Daoy (cell line): ENCODE results near the gene CCDC183. TPM values are rescaled to one million over a fixed set of nuclear protein-coding genes. Genes with fewer than 3 reads are reported as not detected.
"Not testable (repeated sequence)": the region's sequence is repeated elsewhere in the genome, so short reads cannot be mapped to it uniquely, and the experiment has no call there.

ENCODE experiments used
- DNase-seq: peaks from one replicate; pipeline ENCODE4 v3.0.0-alpha.2; 2015; ENCODE audit warnings: low read depth
- total RNA-seq: library from RNA; depleted of rRNA; stranded (reverse); fragments of >200 nt; shearing (Covaris generic); gene quantifications from 2 replicates; pipeline ENCODE4 v1.2.3, GENCODE V29; 2014

Gene CCDC183
- total RNA-seq, 1 experiment from 2014 or later = 0.23 TPM

DNA sequence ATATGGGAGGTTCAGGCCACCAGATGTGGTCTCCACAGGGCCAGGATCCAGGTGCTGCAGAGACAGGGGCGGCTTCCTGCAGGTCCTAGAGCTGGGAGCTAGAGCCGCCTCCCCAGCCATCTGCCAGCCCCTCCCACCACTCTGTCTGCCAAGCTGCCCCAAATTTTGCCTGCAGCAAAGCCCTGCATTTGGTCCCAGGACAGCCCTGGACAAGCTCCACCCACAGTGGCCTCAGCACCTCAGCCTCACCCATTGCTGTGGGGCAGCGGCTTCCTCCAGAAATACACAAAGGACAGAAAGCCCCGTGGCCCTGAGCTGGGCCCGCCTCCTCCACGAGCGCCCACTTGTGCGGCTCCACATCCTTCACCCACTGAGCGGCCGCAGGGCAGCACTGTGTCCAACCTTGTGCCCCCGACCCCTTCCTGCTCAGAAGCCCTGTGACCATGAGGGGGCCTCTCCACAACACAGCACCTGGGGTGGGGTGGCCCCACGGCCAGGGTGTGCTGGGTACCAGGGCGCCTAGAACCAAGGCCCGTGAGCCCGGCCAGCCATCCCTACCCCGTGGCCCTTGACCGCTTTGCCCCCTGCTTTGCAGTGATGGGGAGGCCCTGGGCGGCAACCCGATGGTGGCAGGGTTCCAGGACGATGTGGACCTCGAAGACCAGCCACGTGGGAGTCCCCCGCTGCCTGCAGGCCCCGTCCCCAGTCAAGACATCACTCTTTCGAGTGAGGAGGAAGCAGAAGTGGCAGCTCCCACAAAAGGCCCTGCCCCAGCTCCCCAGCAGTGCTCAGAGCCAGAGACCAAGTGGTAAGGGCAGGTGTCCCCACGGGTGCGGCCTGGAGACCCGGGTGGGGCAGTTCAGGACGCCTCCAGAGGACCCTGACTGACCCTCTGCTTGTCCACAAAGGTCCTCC is 42.4 kb downstream of the CCDC183 start:
- DNase-seq = no peak

DNA sequence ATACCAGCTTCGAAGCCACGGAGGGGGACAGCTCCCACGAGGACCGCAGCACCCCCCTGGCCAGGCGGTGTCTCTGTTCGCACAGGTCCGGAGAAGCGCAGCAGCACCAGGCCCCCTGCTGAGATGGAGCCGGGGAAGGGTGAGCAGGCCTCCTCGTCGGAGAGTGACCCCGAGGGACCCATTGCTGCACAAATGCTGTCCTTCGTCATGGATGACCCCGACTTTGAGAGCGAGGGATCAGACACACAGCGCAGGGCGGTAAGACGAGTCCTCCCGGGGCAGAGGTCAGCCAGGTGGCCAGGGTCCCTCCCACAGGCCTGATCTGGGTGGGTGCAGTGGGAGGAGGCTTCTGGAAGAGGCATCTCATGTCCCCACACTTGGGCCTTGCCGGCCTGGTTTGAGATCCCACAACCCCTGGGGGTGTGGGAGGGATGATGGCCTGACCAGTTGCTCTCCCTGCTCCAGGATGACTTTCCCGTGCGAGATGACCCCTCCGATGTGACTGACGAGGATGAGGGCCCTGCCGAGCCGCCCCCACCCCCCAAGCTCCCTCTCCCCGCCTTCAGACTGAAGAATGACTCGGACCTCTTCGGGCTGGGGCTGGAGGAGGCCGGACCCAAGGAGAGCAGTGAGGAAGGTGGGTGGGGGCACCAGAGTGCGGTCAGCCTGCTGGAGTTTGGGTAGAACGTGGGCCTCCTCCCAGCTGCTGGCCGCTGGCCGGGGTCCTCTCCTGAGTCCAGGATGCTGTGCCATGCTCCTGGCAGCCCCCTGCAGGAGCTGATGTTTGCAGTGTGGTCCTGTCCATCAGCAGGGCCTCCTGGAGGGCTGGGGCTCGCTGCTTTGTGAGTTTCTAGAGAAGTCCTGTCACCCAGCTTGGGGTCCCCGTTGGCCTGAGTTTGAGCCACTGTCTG is 43.3 kb downstream of the CCDC183 start:
- no peak for DNase-seq

DNA sequence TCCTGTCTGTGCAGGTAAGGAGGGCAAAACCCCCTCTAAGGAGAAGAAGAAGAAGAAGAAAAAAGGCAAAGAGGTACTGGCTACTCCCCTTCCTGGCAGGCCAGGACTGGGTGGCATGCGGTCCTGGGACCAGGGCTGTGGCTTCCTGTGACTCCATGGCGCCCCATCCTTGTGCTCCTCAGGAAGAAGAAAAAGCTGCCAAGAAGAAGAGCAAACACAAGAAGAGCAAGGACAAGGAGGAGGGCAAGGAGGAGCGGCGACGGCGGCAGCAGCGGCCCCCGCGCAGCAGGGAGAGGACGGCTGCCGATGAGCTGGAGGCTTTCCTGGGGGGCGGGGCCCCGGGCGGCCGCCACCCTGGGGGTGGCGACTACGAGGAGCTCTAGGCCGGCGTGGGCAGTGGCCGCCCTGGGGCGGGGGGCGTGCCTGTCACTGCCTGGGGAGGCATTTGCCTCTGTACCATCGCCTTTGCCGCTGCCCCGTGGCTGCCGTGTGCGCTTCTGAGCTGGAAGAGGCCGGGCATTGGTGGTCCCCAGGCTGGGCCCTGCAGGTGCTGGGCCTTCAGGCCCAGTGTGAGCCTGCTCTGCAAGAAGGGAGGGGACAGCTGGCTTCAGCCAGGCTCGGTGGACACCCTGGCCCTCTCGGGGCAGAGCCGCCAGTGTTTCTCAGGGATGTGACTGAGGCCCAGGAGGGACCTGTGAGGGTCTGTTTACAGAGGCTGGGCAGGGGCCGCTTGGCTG is 44.2 kb downstream of the CCDC183 start:
- DNase-seq = peak; percentile 34

DNA sequence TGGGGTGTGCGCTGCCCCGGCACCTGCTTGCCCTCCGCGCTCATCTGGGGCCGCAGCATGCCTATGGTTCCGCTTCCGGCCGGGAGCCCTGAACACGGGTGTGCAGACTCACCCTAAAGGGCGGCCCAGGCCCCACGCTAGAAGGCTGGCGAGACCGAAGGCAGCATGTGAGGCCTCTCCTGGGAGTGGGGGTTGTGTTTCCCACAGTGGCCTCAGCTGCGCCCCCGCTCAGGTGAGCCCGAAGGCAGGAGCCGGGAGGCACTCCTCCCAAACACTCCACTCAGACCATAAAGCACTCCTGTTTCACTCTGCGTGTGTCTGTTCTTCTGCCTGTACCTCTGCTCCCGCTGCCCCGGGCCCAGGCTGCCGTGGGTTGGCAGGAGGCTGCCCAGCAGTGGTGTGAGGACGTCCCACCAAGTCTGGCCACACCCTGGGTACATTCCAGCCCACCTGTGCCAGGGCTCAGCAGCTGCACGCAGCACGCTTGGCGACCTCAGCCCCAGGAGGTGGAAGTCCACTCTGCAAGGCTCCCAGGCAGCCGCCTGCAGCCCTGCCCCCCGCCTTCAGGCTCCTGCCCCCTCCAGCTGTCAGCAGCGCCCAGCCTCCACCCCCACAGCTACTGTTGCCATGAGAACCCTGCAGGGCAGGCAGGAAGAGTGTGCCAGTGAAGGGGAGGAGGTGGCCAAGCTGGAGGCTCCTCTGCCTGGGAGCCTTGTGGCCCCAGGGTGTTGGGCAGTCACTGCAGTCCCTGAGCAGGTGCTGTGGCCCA is 44.9 kb downstream of the CCDC183 start:
- peak; percentile 83 for DNase-seq

DNA sequence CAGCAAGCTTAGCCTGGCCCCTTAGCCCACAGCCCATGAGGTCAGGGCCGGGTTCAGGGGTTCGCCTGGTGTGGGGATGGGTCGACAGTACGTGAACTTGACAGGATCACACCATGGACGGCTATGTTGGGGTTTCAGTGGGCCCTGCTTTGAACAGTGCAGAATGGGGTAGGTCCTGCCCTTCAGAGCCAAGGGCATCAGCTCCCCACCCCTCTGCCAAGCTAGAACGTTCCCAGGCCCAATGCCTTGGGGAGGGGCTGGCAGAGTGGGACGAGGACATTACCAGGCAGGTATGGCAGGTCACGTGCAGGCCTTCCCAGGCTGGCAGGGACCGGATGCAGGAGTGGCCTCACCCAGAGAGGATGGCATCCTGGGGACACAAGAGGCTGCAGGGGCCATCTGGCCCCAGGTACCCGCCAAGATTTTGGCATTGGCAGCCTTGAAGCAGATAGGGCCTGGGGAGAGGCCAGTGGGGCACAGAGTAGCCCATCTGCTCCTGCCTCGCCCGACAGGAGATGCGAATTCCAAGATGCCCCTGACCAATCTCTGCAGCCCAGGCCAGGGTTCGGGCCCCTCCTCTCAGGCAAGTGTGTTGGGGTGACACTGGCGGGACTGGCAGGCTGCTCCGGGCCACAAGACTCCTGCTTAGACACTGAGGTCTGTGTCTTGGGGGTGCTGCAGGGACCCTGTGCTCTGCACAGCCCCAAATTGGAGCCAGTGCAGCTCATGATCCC is 45.7 kb downstream of the CCDC183 start:
- DNase-seq = peak; percentile 28

DNA sequence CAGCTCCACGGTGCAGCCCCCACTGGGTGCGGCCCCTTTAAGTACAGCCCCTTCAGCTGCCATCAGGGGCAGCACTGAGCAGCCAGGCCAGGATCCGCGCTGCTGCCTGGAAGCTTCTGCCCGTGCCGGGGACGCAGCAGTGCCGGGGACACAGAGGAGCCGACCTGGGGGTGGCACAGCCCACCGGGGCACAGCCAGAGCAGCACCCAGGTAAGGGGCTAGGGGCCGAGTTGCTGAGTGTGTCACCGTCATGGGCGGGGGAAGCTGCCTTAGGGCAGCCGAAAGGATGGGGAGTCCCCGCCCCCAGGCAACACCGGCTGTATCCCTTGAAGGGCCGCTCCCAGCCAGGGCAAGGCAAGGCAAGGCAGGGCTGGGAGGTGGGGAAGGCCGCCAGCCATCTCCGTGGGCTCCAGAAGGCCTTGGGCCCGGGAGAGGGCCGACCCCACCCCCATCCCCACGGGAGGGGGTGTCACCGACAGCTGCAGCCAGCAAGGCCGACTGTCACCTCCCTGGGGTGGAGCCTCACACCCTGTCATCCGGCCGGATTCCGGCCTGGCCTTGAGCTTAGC is 46.3 kb downstream of the CCDC183 start, which contains the start of gene AJM1:
Gene AJM1 (plus strand): TSS at position 99 of the 569 bp plus-strand sequence. CDS start 1,937 bp downstream, outside the sequence.
- peak; percentile 89 for DNase-seq

DNA sequence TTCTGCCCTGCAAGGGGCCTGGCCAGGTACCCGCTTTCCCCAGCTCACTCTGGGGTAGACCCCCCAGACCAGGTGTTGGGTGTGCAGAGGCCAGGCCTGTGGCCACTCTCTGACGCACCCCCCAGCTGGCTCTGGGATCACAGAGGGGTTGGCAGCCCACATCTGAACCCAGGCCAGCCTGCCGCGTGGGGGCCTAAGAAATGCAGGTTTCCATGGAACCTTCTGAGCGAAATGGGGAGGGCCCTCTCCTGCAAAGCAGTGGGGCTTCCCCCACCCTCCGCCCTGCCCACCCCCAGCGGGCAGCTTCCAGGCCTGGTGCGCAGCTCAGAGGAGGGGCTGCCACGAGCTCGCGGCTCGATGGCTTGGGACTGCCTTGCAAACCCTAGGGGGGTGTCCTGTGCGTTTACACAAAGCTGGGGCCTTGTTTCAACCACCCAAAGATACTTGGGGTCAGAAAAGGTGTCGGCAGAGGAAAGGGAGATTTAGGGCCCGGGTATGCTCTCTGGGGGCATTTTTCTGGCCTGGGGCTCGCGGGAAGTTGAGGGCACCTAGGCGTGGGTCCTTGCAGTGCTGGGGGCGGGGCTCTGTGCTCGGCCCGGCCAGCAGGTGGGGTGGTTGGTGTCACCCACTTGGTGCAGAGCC is 47.1 kb downstream of the CCDC183 start:
- DNase-seq = not testable (repeated sequence)

DNA sequence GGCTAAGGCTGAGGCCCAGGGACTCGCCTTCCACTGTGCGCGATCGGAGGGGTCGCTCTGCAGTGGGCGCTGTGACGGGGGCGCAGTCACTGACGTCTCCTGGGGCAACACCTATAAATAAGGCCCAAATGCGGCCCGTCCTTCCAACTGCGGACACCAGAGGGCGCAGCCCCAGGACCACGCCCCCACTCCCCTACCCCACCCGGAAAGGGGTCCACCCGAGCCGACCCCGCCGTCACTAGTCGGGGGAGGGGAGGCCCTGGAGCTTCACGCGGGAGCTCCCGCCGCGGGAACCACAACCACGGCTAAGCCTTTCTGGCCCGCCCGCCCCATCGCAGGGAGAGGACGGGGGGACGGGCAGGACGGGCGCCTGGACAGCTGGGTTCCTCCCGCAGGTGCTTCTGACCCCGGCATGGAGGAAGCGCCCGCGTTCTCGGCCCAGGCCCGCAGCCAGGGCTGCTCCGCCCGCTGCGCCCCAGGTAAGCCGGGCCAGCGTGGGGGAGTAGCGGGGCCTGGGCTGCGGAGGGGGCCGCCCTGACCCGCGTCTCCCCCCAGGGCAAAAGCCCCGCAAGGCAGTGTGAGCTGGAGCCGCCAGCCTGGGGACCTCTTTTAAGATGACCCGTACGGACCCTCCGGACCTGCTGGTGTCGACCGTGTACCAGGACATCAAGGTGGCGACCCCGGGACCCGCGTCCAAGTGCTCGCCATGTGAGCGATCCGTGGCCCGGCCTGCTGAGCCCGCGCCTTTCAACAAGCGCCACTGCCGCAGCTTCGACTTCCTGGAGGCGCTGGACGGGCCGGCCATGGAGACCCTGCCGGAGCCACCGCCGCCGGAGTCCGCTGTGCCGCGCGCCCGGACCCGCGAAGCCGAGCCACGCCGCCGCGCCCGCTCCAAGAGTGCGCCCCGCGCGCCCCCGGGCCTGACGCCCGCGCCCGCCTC is 47.9 kb downstream of the CCDC183 start:
- not testable (repeated sequence) for DNase-seq

DNA sequence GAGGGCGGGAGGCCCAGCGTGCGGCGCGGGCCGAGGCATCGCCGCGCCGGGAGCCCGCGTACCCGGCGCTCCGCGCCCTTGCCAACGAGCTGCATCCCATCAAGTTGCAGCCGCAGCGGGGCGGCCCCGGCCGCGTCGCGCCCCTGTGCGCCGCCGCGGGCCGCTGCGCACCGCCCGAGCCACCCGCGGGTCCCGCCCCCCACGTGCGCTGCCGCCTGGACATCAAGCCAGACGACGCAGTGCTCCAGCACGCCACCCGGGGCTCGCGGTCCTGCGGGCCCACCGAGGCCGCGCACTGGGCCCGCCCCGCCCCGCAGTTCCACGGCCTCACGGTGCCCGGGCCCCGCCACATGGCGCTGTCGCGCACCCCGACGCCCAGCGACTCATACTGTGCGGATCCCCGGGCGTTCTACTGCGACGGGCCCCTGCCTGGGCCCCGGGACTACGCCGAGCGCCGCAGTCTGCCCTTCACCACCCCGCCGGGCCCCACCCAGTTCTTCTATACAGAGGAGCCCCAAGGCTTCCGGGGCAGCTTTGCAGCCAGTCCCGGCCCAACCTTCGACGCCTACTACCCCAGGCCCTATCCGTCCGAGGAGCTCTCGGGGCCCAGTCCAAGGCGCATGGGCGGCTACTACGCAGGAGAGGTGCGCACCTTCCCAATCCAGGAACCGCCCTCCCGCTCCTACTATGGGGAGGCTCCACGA is 48.8 kb downstream of the CCDC183 start:
- DNase-seq = no peak

DNA sequence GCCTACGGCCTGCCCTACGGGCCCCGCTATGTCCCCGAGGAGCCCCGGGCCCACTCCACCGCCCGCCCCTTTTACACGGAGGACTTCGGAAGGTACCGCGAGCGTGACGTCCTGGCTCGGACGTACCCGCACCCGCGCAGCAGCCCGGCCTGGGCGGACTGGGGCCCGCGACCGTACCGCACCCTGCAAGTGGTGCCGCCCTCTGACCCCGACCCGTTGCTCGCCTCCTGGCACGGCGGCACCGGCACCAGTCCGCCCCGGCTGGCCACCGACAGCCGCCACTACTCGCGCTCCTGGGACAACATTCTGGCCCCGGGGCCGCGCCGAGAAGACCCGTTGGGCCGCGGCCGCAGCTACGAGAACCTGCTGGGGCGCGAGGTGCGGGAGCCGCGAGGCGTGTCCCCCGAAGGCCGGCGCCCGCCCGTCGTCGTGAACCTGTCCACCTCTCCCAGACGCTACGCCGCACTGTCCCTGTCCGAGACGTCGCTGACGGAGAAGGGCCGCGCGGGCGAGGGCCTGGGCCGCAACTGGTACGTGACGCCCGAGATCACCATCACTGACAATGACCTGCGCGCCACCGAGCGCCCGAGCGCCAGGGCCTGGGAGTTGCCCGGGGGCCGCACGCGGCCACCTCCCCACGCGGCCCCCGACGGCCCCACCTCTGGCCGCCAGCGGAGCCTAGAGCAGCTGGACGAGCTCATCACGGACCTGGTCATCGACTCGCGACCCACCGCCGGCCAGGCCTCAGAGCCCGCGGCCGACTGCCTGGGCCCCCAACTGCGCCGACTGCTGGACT is 49.5 kb downstream of the CCDC183 start:
- no peak for DNase-seq

DNA sequence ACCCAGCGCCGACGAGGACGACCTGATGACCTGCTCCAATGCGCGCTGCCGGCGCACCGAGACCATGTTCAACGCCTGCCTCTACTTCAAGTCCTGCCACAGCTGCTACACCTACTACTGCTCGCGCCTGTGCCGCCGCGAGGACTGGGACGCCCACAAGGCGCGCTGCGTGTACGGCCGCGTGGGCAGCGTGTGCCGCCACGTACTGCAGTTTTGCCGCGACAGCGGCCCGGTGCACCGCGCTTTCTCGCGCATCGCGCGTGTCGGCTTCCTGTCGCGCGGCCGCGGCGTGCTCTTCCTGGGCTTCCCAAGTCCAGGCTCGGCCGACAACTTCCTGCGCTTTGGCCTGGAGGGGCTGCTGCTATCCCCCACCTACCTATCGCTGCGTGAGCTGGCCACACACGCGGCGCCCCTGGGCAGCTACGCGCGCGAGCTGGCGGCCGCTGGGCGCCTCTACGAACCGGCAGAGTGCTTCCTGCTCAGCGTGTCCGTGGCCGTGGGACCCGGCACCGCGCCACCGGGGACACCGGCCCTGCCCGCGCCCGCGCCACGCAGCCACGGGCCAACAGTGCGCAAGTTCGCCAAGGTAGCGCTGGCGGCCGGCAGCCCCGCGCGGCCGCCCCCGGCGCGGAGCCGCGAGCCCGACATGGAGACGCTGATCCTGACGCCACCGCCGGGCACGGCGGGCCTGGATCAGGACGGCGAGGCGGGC is 50.4 kb downstream of the CCDC183 start:
- no peak for DNase-seq

DNA sequence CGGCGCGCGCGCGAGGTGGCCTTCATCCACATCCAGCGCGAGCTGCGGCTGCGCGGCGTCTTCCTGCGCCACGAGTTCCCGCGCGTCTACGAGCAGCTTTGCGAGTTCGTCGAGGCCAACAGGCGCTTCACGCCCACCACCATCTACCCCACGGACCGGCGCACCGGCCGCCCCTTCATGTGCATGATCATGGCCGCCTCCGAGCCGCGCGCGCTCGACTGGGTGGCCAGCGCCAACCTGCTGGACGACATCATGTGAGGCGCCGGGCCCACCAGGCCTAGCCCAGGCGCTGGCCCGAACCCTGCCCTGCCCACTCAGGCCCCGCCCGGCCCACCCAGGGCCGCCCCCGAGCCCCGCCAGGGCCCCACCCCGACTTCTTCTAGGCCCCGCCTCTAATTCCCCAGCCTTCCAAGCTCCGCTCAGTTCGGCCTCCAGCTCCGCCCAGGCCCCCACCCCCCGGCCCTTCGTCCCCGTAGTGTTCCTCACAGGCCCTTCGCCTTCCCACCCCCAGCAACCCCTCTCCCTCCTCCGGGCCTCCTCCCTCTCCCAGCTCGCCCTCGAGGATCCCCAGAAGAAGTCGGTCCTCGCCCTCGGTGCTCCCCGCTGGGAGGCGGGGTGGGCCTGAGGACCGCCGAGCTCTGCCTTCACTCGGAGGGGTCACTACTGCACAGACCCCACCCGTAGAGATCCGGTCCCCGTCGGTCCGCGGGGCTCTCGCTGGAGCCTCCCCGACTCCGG is 51.1 kb downstream of the CCDC183 start:
- DNase-seq = peak; percentile 36

DNA sequence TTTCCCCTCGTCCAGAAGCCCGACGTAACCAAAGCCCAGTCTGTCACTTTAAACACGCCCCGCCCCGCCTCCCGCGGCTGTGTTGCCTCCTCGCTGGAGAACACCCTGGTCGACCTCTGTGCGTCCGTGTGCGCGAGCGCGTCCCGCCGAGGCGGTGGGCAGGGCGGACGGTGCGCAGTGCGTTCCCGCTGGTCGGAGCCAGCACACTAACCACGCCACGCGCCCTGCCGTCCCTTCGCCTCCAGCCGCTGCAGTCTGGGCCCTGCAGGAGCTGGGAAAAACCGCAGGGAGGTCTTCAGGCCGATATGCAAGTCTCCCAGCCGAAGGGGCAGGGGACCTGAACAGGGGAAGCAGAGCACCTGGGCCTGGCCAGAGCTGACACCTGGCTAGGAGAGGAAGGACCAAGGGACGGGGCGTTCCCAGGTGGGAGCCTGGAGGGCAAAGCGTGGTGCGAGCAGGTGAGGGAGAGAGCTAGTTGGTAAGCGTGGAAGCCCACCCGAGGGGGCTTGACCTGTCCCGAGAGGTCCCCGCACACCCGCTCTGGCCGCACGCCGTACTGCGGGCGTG is 51.8 kb downstream of the CCDC183 start:
- peak; percentile 91 for DNase-seq

DNA sequence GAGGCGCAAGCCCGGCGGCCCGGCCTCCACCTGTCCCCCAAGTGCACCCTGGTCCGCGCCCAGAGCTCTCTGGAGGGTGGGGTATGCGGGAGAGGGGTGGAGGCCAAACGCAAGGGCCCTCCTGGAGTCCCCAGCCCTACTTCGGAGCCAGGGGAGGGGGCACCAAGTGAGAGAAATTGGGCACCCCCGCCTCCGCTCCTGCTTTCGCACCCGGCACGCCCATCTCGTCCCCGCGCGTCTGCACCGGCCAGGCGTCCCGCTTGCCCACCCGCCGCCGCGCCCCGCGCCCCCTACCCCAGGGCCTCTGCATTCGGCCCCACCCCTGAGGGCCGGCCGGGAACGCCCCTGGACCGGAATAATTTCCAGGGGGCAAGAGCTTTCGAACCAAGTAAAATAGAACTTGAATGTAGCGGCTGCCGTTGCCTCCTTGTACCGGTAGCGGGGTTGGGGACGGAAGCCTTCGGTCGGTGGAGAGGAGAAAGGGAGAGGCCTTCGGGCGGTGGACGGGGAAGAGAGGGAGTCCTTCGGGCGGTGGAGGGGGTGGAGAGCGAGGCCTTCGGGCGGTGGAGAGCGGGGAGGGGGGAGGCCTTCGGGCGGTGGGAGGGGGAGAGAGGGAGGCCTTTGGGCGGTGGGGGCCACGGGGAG is 52.4 kb downstream of the CCDC183 start:
- no peak for DNase-seq
